Retina (tissue), 1 donor: ENCODE measurements around the gene PDGFRB.
"Not testable (repeated sequence)": the region's sequence is repeated elsewhere in the genome, so short reads cannot be mapped to it uniquely, and the experiment has no call there.

ENCODE experiments used
- DNase-seq: peaks from one replicate; pipeline ENCODE4 v3.0.0-alpha.2; 2016

PDGFRB gene

GRCh38 chr5:150112201-150113046 lies 43.2 kb downstream of the PDGFRB start:
- no peak for DNase-seq

GRCh38 chr5:150111122-150111521 lies 44.5 kb downstream of the PDGFRB start:
- no peak for DNase-seq

GRCh38 chr5:150109921-150110320 lies 45.7 kb downstream of the PDGFRB start:
- no peak for DNase-seq

- DNase-seq, result no peak
These were observed 46.7 kb downstream of the PDGFRB start for GRCh38 chr5:150108711-150109514.

GRCh38 chr5:150107909-150108447 lies 47.7 kb downstream of the PDGFRB start:
- DNase-seq, result no peak

GRCh38 chr5:150106674-150107426 lies 48.8 kb downstream of the PDGFRB start:
- DNase-seq, result no peak

GRCh38 chr5:150105928-150106615 lies 49.6 kb downstream of the PDGFRB start:
- DNase-seq, result no peak

- no peak for DNase-seq
These were observed 51.1 kb downstream of the PDGFRB start for GRCh38 chr5:150104550-150104870.

- no peak for DNase-seq
These were observed 51.7 kb downstream of the PDGFRB start for GRCh38 chr5:150103678-150104549.

GRCh38 chr5:150101023-150101422 lies 54.6 kb downstream of the PDGFRB start:
- no peak for DNase-seq

GRCh38 chr5:150097152-150097551 lies 58.5 kb downstream of the PDGFRB start:
- DNase-seq, result no peak

- no peak for DNase-seq
These were observed 63.4 kb downstream of the PDGFRB start for GRCh38 chr5:150092159-150092787.

- no peak for DNase-seq
These were observed 69.5 kb downstream of the PDGFRB start, which contains the start of gene CSF1R for GRCh38 chr5:150085950-150086715. Gene CSF1R (minus strand): TSS chr5:150086554. CDS start chr5:150086427, 127 bp downstream.

- DNase-seq, result no peak
These were observed 70.3 kb downstream of the PDGFRB start for GRCh38 chr5:150085191-150085912.

GRCh38 chr5:150084754-150085153 lies 70.9 kb downstream of the PDGFRB start:
- not testable (repeated sequence) for DNase-seq

GRCh38 chr5:150082889-150083288 lies 72.8 kb downstream of the PDGFRB start:
- no peak for DNase-seq

- no peak for DNase-seq
These were observed 73.3 kb downstream of the PDGFRB start for GRCh38 chr5:150082374-150082773.

GRCh38 chr5:150081541-150082283 lies 73.9 kb downstream of the PDGFRB start:
- peak; percentile 37 for DNase-seq
